DOHH2 (cell line): ENCODE data around the gene CHCHD3.

Experiments
- H3F3A ChIP-seq: fragments of 200-600 bp; sonication (generic), shearing (Covaris generic); 2 replicates; pipeline ENCODE4 v1.6.0; 2016; ENCODE audit warnings: antibody characterized with exemption, mild to moderate bottlenecking; ENCODE audit not compliant: control insufficient read depth, insufficient read depth
- H3K27ac ChIP-seq: fragments of 200-600 bp; sonication (generic); 2 replicates; pipeline ENCODE4 v1.5.1; 2014; ENCODE audit warnings: low read depth, mild to moderate bottlenecking, low read length, moderate library complexity
- H3K27me3 ChIP-seq: fragments of 200-600 bp; sonication (generic); 2 replicates; pipeline ENCODE4 v1.6.1; 2014; ENCODE audit warnings: mild to moderate bottlenecking, low read length, mixed read lengths; ENCODE audit not compliant: control insufficient read depth
- H3K36me3 ChIP-seq: fragments of 200-600 bp; sonication (generic); 2 replicates; pipeline ENCODE4 v1.6.1; 2014; ENCODE audit warnings: mild to moderate bottlenecking, low read length, moderate library complexity, mixed read lengths; ENCODE audit not compliant: control insufficient read depth
- H3K4me1 ChIP-seq: fragments of 200-600 bp; sonication (generic); 2 replicates; pipeline ENCODE4 v1.6.1; 2014; ENCODE audit warnings: mild to moderate bottlenecking, low read length, mixed read lengths; ENCODE audit not compliant: control insufficient read depth
- H3K4me2 ChIP-seq: fragments of 200-600 bp; sonication (generic); 2 replicates; pipeline ENCODE4 v1.6.0; 2014; ENCODE audit warnings: mild to moderate bottlenecking, low read length, moderate library complexity
- H3K4me3 ChIP-seq: fragments of 200-600 bp; sonication (generic); 2 replicates; pipeline ENCODE4 v1.5.1; 2014; ENCODE audit warnings: mild to moderate bottlenecking, low read length, mixed read lengths
- H3K79me2 ChIP-seq: fragments of 200-600 bp; sonication (generic); 2 replicates; pipeline ENCODE4 v1.6.1; 2014; ENCODE audit warnings: mild to moderate bottlenecking, low read length, mixed read lengths; ENCODE audit not compliant: control insufficient read depth
- H3K9me2 ChIP-seq: fragments of 200-600 bp; sonication (generic); replicated peaks from 2 replicates; pipeline ENCODE4 v1.6.1; 2014; ENCODE audit warnings: mild to moderate bottlenecking, low read length, mixed read lengths; ENCODE audit not compliant: control insufficient read depth
- H3K9me3 ChIP-seq: fragments of 200-600 bp; sonication (generic); 2 replicates; pipeline ENCODE4 v1.6.1; 2014; ENCODE audit warnings: antibody characterized with exemption, low read length, mixed read lengths; ENCODE audit not compliant: control insufficient read depth, insufficient read depth
- H4K20me1 ChIP-seq: fragments of 200-600 bp; sonication (generic); 2 replicates; pipeline ENCODE4 v1.6.0; 2014; ENCODE audit warnings: low read depth, mild to moderate bottlenecking, antibody characterized with exemption, low read length, moderate library complexity; ENCODE audit not compliant: control insufficient read depth, insufficient read depth
- EZH2phosphoT487 ChIP-seq: fragments of 200-600 bp; sonication (generic); IDR thresholded peaks from 2 replicates; pipeline ENCODE4 v1.6.1; 2017; ENCODE audit warnings: borderline replicate concordance, mild to moderate bottlenecking, antibody characterized with exemption, low read length, moderate library complexity, mixed read lengths
- TF ChIP-seq, protein P1 (sequence below): fragments of 200-600 bp; sonication (generic); IDR thresholded peaks from one replicate; pipeline ENCODE4 v1.5.1; 2014; ENCODE audit warnings: antibody characterized with exemption, mild to moderate bottlenecking, low read depth, low read length; ENCODE audit not compliant: poor library complexity, severe bottlenecking

The CHCHD3 gene

DNA sequence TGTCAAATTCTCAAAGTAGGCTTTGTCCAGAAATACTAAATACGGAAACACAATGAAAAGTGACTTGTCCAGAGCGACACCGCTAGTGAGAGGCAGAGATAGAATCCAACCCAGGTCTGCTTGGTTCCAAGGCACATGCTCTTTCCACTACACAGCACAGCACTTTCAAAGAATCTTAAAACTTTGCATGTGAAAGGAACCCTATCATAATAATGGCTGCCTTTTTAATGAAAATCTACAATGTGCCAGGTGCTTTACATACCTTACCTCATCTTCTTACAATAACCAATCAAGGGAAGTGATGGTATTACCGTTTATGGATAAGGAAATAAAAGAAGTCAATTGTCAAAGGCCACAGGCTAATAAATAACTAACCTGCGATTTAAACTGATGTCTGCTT, 2.6 kb downstream of the CHCHD3 start:
- Histone ChIP-seq H3K4me3 (no peak overlapping the region), H3K4me2 (peak overlapping the region; percentile 93), H3K27me3 (no peaks in the 10 kb centered on the region), H3F3A (no peaks in the 10 kb centered on the region), H3K36me3 (peaks cover 44% of the 10 kb centered on the region), H3K4me1 (peaks cover 33% of the 10 kb centered on the region), H3K9me3 (peaks cover 4% of the 10 kb centered on the region; the same call in 1 of the 2 replicates), H4K20me1 (peaks cover 17% of the 10 kb centered on the region; the same call in 1 of the 2 replicates), H3K27ac (no peak overlapping the region), H3K9me2 (no peaks in the 10 kb centered on the region), H3K79me2 (peaks cover 75% of the 10 kb centered on the region)
- TF ChIP-seq, protein P1, sequence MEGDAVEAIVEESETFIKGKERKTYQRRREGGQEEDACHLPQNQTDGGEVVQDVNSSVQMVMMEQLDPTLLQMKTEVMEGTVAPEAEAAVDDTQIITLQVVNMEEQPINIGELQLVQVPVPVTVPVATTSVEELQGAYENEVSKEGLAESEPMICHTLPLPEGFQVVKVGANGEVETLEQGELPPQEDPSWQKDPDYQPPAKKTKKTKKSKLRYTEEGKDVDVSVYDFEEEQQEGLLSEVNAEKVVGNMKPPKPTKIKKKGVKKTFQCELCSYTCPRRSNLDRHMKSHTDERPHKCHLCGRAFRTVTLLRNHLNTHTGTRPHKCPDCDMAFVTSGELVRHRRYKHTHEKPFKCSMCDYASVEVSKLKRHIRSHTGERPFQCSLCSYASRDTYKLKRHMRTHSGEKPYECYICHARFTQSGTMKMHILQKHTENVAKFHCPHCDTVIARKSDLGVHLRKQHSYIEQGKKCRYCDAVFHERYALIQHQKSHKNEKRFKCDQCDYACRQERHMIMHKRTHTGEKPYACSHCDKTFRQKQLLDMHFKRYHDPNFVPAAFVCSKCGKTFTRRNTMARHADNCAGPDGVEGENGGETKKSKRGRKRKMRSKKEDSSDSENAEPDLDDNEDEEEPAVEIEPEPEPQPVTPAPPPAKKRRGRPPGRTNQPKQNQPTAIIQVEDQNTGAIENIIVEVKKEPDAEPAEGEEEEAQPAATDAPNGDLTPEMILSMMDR = no peak
- no peak for TF ChIP-seq EZH2phosphoT487

DNA sequence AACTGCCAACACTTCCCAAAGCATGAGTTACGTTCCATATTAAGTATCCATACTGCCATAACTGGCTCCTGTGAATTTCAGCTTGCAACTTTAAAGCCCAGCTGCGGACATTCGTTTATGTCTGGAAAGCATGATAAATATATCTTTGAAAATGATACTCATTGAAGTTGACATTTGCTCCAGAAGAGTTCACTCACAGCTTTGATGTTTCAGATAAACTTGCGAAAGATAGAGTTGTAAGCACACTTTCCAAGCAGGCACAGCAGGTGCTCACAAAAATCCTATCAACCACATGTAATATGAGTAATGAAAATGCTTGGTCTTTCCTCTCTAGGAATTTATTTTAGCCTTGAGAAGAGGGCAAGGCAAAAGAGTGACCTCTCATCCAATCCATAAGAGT, 4.5 kb downstream of the CHCHD3 start:
- H3K27me3 ChIP-seq = no peaks in the 10 kb centered on the region
- no peaks in the 10 kb centered on the region for H3K9me2 ChIP-seq
- H3K4me1 ChIP-seq = peaks cover 32% of the 10 kb centered on the region
- H4K20me1 ChIP-seq = peaks cover 27% of the 10 kb centered on the region
- H3K27ac ChIP-seq = no peak overlapping the region
- peaks cover 94% of the 10 kb centered on the region for H3K79me2 ChIP-seq
- no peak overlapping the region for H3K4me2 ChIP-seq
- peaks cover 47% of the 10 kb centered on the region for H3K36me3 ChIP-seq
- H3F3A ChIP-seq = no peaks in the 10 kb centered on the region
- peaks cover 1% of the 10 kb centered on the region; the same call in 1 of the 2 replicates for H3K9me3 ChIP-seq
- no peak overlapping the region for H3K4me3 ChIP-seq
- TF ChIP-seq, protein P1 = no peak
- no peak for TF ChIP-seq EZH2phosphoT487

DNA sequence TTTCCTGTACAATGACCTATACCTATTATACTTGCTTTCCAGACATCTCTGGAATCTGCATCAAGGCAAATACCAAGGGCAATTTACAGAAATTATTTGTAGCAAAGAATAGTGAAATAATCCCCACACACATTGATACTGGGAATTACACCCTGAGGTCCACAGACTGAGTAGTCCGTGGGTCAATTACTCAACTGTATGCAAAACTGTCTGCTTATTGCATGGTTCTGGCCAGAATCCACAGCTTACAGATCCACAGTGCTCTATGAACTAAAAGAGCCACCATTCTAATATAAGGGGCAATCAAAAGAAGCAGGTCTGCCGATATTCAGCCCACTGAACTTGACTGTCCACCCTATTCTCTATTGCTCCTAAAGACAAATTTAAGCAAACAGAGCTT, 5.7 kb downstream of the CHCHD3 start:
- Histone ChIP-seq H3K4me3 (no peak overlapping the region), H3K9me2 (no peaks in the 10 kb centered on the region), H3K36me3 (peaks cover 47% of the 10 kb centered on the region), H4K20me1 (peaks cover 35% of the 10 kb centered on the region), H3K9me3 (no peaks in the 10 kb centered on the region), H3K4me1 (peaks cover 29% of the 10 kb centered on the region), H3K4me2 (no peak overlapping the region), H3K27me3 (no peaks in the 10 kb centered on the region), H3F3A (no peaks in the 10 kb centered on the region), H3K79me2 (peaks cover 99% of the 10 kb centered on the region), H3K27ac (no peak overlapping the region)
- TF ChIP-seq EZH2phosphoT487 = no peak
- TF ChIP-seq, protein P1 = no peak
